IMR-90 (cell line): Measurements from ENCODE around the gene NR1H2. TPM values are rescaled to one million over a fixed set of nuclear protein-coding genes. Genes with fewer than 3 reads are reported as not detected.

ENCODE experiments used
- ATAC-seq: fragments of 200-7000 bp; cut with Tn5 transposase; 2 replicates; pipeline ENCODE4 v1.9.1; 2020; ENCODE audit warnings: low read depth, mild to moderate bottlenecking, moderate library complexity
- BruUV-seq: library from RNA; stranded (reverse); fragments of 400-500 nt; replicated peaks from 2 replicates; lab custom pipeline; 2021; lab: Mats Ljungman, UMichigan
- CTCF ChIA-PET: fragments of 300-600 bp; formaldehyde crosslinking; extraction: SDS; loops from one replicate; lab custom pipeline; 2021; ENCODE audit warnings: antibody characterized with exemption; lab: Yijun Ruan, JAX
- POLR2A ChIA-PET: fragments of 300-600 bp; sonication (Branson Sonifier 250); formaldehyde crosslinking; loops from one replicate; lab custom pipeline; 2022; ENCODE audit warnings: antibody characterized with exemption; ENCODE audit not compliant: unreplicated experiment; lab: Charles Lee
- DNase-seq: peaks from one replicate; pipeline ENCODE4 v3.0.0; 2013
- H2AFZ ChIP-seq: replicated peaks from 2 replicates; pipeline ENCODE3; 2013; ENCODE audit warnings: low read length, mild to moderate bottlenecking; ENCODE audit not compliant: poor library complexity
- H2AK5ac ChIP-seq: 2 replicates; pipeline ENCODE4 v1.6.1; 2013; ENCODE audit warnings: low read depth, low read length, inconsistent platforms
- H2AK9ac ChIP-seq: replicated peaks from 2 replicates; pipeline ENCODE3; 2013; ENCODE audit warnings: mild to moderate bottlenecking, low read depth, low read length, moderate library complexity; ENCODE audit not compliant: poor library complexity
- H2BK120ac ChIP-seq: 2 replicates; pipeline ENCODE4 v1.6.1; 2013; ENCODE audit warnings: low read depth, low read length, inconsistent platforms
- H2BK15ac ChIP-seq: 3 replicates; pipeline ENCODE4 v1.6.1; 2013; ENCODE audit warnings: low read depth, low read length, inconsistent platforms
- H2BK20ac ChIP-seq: 2 replicates; pipeline ENCODE4 v1.6.1; 2013; ENCODE audit warnings: low read depth, mild to moderate bottlenecking, inconsistent platforms, low read length, moderate library complexity
- H2BK5ac ChIP-seq: 2 replicates; pipeline ENCODE4 v1.6.1; 2013; ENCODE audit warnings: mild to moderate bottlenecking, low read depth, low read length, inconsistent platforms; ENCODE audit not compliant: poor library complexity, severe bottlenecking
- H3K14ac ChIP-seq: replicated peaks from 2 replicates; pipeline ENCODE4 v1.6.1; 2013; ENCODE audit warnings: low read depth, low read length, inconsistent platforms
- H3K18ac ChIP-seq: 2 replicates; pipeline ENCODE4 v1.6.1; 2013; ENCODE audit warnings: low read depth, low read length, control low read depth
- H3K23ac ChIP-seq: 2 replicates; pipeline ENCODE4 v1.6.1; 2013; ENCODE audit warnings: low read depth, low read length, inconsistent platforms
- H3K27ac ChIP-seq: 2 replicates; pipeline ENCODE4 v1.5.1; 2013; ENCODE audit warnings: mild to moderate bottlenecking, control low read depth, low read length; ENCODE audit not compliant: insufficient read depth
- H3K27me3 ChIP-seq: 2 replicates; pipeline ENCODE4 v1.6.1; 2013; ENCODE audit warnings: low read length; ENCODE audit not compliant: control insufficient read depth, insufficient read depth
- H3K36me3 ChIP-seq: 2 replicates; pipeline ENCODE4 v1.6.1; 2013; ENCODE audit warnings: low read length, mixed read lengths; ENCODE audit not compliant: control insufficient read depth, insufficient read depth
- H3K4ac ChIP-seq: 2 replicates; pipeline ENCODE4 v1.6.1; 2013; ENCODE audit warnings: low read depth, low read length, inconsistent platforms
- H3K4me1 ChIP-seq: 2 replicates; pipeline ENCODE4 v1.6.1; 2013; ENCODE audit warnings: low read length, mixed read lengths; ENCODE audit not compliant: control insufficient read depth, insufficient read depth
- H3K4me2 ChIP-seq: 2 replicates; pipeline ENCODE4 v1.6.1; 2013; ENCODE audit warnings: low read depth, mild to moderate bottlenecking, control low read depth, low read length, moderate library complexity
- H3K4me3 ChIP-seq: 2 replicates; pipeline ENCODE4 v1.5.1; 2013; ENCODE audit warnings: low read depth, mild to moderate bottlenecking, control low read depth, low read length, moderate library complexity; ENCODE audit not compliant: insufficient read depth
- H3K56ac ChIP-seq: 2 replicates; pipeline ENCODE4 v1.6.1; 2013; ENCODE audit warnings: low read length, inconsistent platforms; ENCODE audit not compliant: insufficient read depth; ENCODE audit errors: extremely low read depth
- H3K79me1 ChIP-seq, 2 experiments: 2 replicates each; pipeline ENCODE4 v1.6.1; 2013; ENCODE audit warnings: low read length in 2 of 2, inconsistent platforms in 1 of 2, low read depth in 1 of 2
- H3K9ac ChIP-seq: 2 replicates; pipeline ENCODE4 v1.6.1; 2013; ENCODE audit warnings: low read depth, low read length, control low read depth
- H3K9me1 ChIP-seq: 2 replicates; pipeline ENCODE4 v1.6.1; 2013; ENCODE audit warnings: low read length, inconsistent platforms; ENCODE audit not compliant: insufficient read depth
- H3K9me3 ChIP-seq: 2 replicates; pipeline ENCODE4 v1.6.1; 2013; ENCODE audit warnings: low read length; ENCODE audit not compliant: control insufficient read depth, insufficient read depth
- H4K20me1 ChIP-seq: 2 replicates; pipeline ENCODE4 v1.6.1; 2013; ENCODE audit warnings: low read length, inconsistent platforms; ENCODE audit not compliant: insufficient read depth
- H4K5ac ChIP-seq: 2 replicates; pipeline ENCODE4 v1.6.1; 2013; ENCODE audit warnings: mild to moderate bottlenecking, low read depth, low read length, control low read depth
- H4K8ac ChIP-seq, 2 experiments: 2 replicates each; pipeline ENCODE4 v1.6.1; 2013; ENCODE audit warnings: low read depth in 2 of 2, low read length in 2 of 2, control low read depth in 1 of 2, inconsistent platforms in 1 of 2
- H4K91ac ChIP-seq: 2 replicates; pipeline ENCODE4 v1.6.1; 2013; ENCODE audit warnings: low read depth, low read length, inconsistent platforms; ENCODE audit not compliant: insufficient read depth
- BHLHE40 ChIP-seq: fragments of 150-350 bp; IDR thresholded peaks from 2 replicates; pipeline ENCODE4 v1.6.1; 2016; ENCODE audit warnings: mild to moderate bottlenecking, low read depth, low read length
- CEBPB ChIP-seq: IDR thresholded peaks from 2 replicates; pipeline ENCODE4 v1.6.1; 2012; ENCODE audit warnings: low read depth, low read length, improper control_type of control experiment
- CHD1 ChIP-seq: IDR thresholded peaks from 2 replicates; pipeline ENCODE4 v1.6.1; 2012; ENCODE audit warnings: low read depth, low read length, improper control_type of control experiment
- CTCF ChIP-seq: conservative IDR thresholded peaks from 2 replicates; pipeline ENCODE4 v1.5.1; 2012; ENCODE audit warnings: mild to moderate bottlenecking, low read depth, low read length, improper control_type of control experiment
- FOS ChIP-seq: fragments of 150-350 bp; IDR thresholded peaks from 2 replicates; pipeline ENCODE4 v1.6.1; 2016; ENCODE audit warnings: low read depth, low read length
- MAFK ChIP-seq: IDR thresholded peaks from 2 replicates; pipeline ENCODE4 v1.6.1; 2012; ENCODE audit warnings: low read depth, low read length, improper control_type of control experiment
- MAZ ChIP-seq: IDR thresholded peaks from 2 replicates; pipeline ENCODE4 v1.6.1; 2012; ENCODE audit warnings: low read depth, mild to moderate bottlenecking, low read length, improper control_type of control experiment, moderate library complexity, borderline replicate concordance
- MXI1 ChIP-seq: IDR thresholded peaks from 2 replicates; pipeline ENCODE4 v1.6.1; 2012; ENCODE audit warnings: low read depth, mild to moderate bottlenecking, low read length, moderate library complexity, borderline replicate concordance
- NFE2L2 ChIP-seq: fragments of 150-350 bp; IDR thresholded peaks from 2 replicates; pipeline ENCODE4 v1.6.1; 2016; ENCODE audit warnings: low read depth, mild to moderate bottlenecking, low read length
- POLR2A ChIP-seq: IDR thresholded peaks from 2 replicates; pipeline ENCODE4 v1.6.1; 2012; ENCODE audit warnings: mild to moderate bottlenecking, low read depth, low read length
- RAD21 ChIP-seq: IDR thresholded peaks from 2 replicates; pipeline ENCODE4 v1.6.1; 2012; ENCODE audit warnings: low read length, improper control_type of control experiment
- RCOR1 ChIP-seq: IDR thresholded peaks from 2 replicates; pipeline ENCODE4 v1.6.1; 2012; ENCODE audit warnings: mild to moderate bottlenecking, low read length, improper control_type of control experiment; ENCODE audit not compliant: insufficient replicate concordance
- RFX5 ChIP-seq: IDR thresholded peaks from 2 replicates; pipeline ENCODE4 v1.8.0; 2012; ENCODE audit warnings: low read depth, mild to moderate bottlenecking, low read length, moderate library complexity
- SMC3 ChIP-seq: fragments of 150-350 bp; IDR thresholded peaks from 2 replicates; pipeline ENCODE4 v1.6.1; 2016; ENCODE audit warnings: low read depth, mild to moderate bottlenecking, antibody characterized with exemption, low read length, moderate library complexity
- WGBS, 2 experiments: methylation state at CpG; one replicate each; pipeline versions ENCODE4 v1.1.5 to v1.1.7; 2013; ENCODE audit warnings: missing lambda C conversion rate in 2 of 2; ENCODE audit not compliant: insufficient read length in 1 of 2; ENCODE audit errors: extremely low coverage in 2 of 2; 5-methylcytosine and 5-hydroxymethylcytosine counted together
- dilution Hi-C: fragments of 300-500 bp; cut with HindIII; formaldehyde crosslinking; loops from one replicate; pipeline ENCODE4 v1.14.3; 2018; ENCODE audit warnings: low sequenced_read_pairs; ENCODE audit not compliant: unreplicated experiment
- in situ Hi-C: fragments of 300-500 bp; cut with MboI; formaldehyde crosslinking; loops from 3 replicates; pipeline ENCODE4 v1.14.3; 2019; ENCODE audit warnings: low sequenced_read_pairs, inconsistent platforms, mixed read lengths
- intact Hi-C: fragments of 100-400 bp; cut with micrococcal nuclease; formaldehyde crosslinking; loops from 2 replicates; pipeline ENCODE4 v1.10.0; 2022
- polyA plus RNA-seq, 3 experiments: library from polyadenylated mRNA; depleted of rRNA; stranded (reverse); fragments of >200 nt; gene quantifications; 2 replicates each; pipeline ENCODE4 v1.2.3, GENCODE V29; 2012; ENCODE audit warnings: low replicate concordance in 1 of 3
- total RNA-seq: library from RNA; depleted of rRNA; stranded (reverse); fragments of >200 nt; gene quantifications from 2 replicates; pipeline ENCODE4 v1.2.3, GENCODE V29; 2012
- TF ChIP-seq, protein P1 (sequence below): fragments of 150-350 bp; IDR thresholded peaks from 2 replicates; pipeline ENCODE4 v1.6.1; 2016; ENCODE audit warnings: low read depth, mild to moderate bottlenecking, low read length, moderate library complexity, borderline replicate concordance
- TF ChIP-seq, protein P2 (sequence below): fragments of 150-350 bp; IDR thresholded peaks from 2 replicates; pipeline ENCODE4 v1.6.1; 2017; ENCODE audit warnings: mild to moderate bottlenecking, antibody characterized with exemption, low read length, low read depth

NR1H2 gene
- total and polyA plus RNA-seq, 2 of the 4 experiments (the other 2 are of a cell fraction), result 37.8 to 48.4 TPM

GRCh38 chr19:50362656-50363424 is 13.4 kb upstream of the NR1H2 start:
- Histone ChIP-seq H3K9ac (no peak overlapping the region), H4K20me1 (no peaks in the 10 kb centered on the region), H3K23ac (no peak overlapping the region), H3K36me3 (no peaks in the 10 kb centered on the region), H3K27ac (no peak overlapping the region), H3K4ac (no peak overlapping the region), H3K56ac (no peak overlapping the region), H2AK5ac (no peak overlapping the region), H3K4me1 (no peaks in the 10 kb centered on the region), H4K91ac (no peak overlapping the region), H3K4me2 (no peak overlapping the region), H4K8ac (no peak overlapping the region), H3K4me3 (no peak overlapping the region), H2AK9ac (no peak overlapping the region), H2BK120ac (no peak overlapping the region), H3K14ac (no peak overlapping the region), H3K27me3 (peaks cover 8% of the 10 kb centered on the region), H2BK15ac (no peak overlapping the region), H3K18ac (no peak overlapping the region), H4K5ac (no peak overlapping the region), H2BK20ac (no peak overlapping the region), H3K9me3 (no peaks in the 10 kb centered on the region), H2BK5ac (no peak overlapping the region), H2AFZ (no peak overlapping the region), H3K79me1 (no peaks in the 10 kb centered on the region), H3K9me1 (no peaks in the 10 kb centered on the region)
- POLR2A ChIA-PET, result no interaction called here
- TF ChIP-seq MXI1 (no peak), CEBPB (no peak), CTCF (no peak), POLR2A (no peak), SMC3 (no peak), MAZ (no peak), BHLHE40 (no peak), RCOR1 (no peak), RAD21 (no peak), FOS (no peak), CHD1 (no peak), NFE2L2 (no peak), RFX5 (no peak), MAFK (no peak)
- TF ChIP-seq, protein P1, sequence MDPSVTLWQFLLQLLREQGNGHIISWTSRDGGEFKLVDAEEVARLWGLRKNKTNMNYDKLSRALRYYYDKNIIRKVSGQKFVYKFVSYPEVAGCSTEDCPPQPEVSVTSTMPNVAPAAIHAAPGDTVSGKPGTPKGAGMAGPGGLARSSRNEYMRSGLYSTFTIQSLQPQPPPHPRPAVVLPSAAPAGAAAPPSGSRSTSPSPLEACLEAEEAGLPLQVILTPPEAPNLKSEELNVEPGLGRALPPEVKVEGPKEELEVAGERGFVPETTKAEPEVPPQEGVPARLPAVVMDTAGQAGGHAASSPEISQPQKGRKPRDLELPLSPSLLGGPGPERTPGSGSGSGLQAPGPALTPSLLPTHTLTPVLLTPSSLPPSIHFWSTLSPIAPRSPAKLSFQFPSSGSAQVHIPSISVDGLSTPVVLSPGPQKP, result no peak
- TF ChIP-seq, protein P2, sequence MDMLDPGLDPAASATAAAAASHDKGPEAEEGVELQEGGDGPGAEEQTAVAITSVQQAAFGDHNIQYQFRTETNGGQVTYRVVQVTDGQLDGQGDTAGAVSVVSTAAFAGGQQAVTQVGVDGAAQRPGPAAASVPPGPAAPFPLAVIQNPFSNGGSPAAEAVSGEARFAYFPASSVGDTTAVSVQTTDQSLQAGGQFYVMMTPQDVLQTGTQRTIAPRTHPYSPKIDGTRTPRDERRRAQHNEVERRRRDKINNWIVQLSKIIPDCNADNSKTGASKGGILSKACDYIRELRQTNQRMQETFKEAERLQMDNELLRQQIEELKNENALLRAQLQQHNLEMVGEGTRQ, result no peak
- ATAC-seq (no peak), DNase-seq (no peak)
- WGBS, 2 experiments, result 63% methylated on average over 3 of the region's 11 CpGs; no CpG with 5 or more reads in 1 of the 2 experiments
- BruUV-seq, result no TSS peak
- CTCF ChIA-PET, result no interaction called here
- in situ Hi-C loops (loop anchor here (10.0 kb wide), 2 partner anchors 342 to 562 kb away; no protein-coding TSS in a partner anchor), dilution Hi-C loops (no loop called here), intact Hi-C loops (no loop called here)
